GM19035 (cell line): ENCODE measurements around the gene OR51B2.
"Not testable (repeated sequence)": the region's sequence is repeated elsewhere in the genome, so short reads cannot be mapped to it uniquely, and the experiment has no call there.

Experiments used
- ATAC-seq: cut with Tn5 transposase; IDR thresholded peaks from one replicate; pipeline ENCODE4 v1.9.1; 2021; ENCODE audit not compliant: unreplicated experiment

The OR51B2 gene

GRCh38 chr11:5313326-5314023 lies 10.6 kb downstream of the OR51B2 start:
- ATAC-seq: not testable (repeated sequence)

- ATAC-seq: no peak
Measured at GRCh38 chr11:5310423-5310822, 13.7 kb downstream of the OR51B2 start.

- no peak for ATAC-seq
Measured at GRCh38 chr11:5307256-5308019, 16.7 kb downstream of the OR51B2 start.

GRCh38 chr11:5304046-5304445 lies 20.1 kb downstream of the OR51B2 start:
- ATAC-seq: no peak

GRCh38 chr11:5303626-5304025 lies 20.5 kb downstream of the OR51B2 start:
- ATAC-seq: no peak

- ATAC-seq: no peak
Measured at GRCh38 chr11:5301846-5302245, 22.3 kb downstream of the OR51B2 start, which contains the start of gene OR51B4. OR51B4 (minus strand) TSS chr11:5301946; CDS start chr11:5301946, 0 bp downstream.

- ATAC-seq: no peak
Measured at GRCh38 chr11:5300251-5300650, 23.8 kb downstream of the OR51B2 start.

GRCh38 chr11:5298451-5298850 lies 25.6 kb downstream of the OR51B2 start:
- ATAC-seq: no peak

GRCh38 chr11:5297721-5298323 lies 26.3 kb downstream of the OR51B2 start:
- no peak for ATAC-seq

- ATAC-seq: not testable (repeated sequence)
Measured at GRCh38 chr11:5294342-5294995, 29.6 kb downstream of the OR51B2 start.

- no peak for ATAC-seq
Measured at GRCh38 chr11:5293028-5293427, 31.1 kb downstream of the OR51B2 start.

GRCh38 chr11:5291207-5291838 lies 32.8 kb downstream of the OR51B2 start:
- peak; percentile 90 for ATAC-seq

- ATAC-seq: no peak
Measured at GRCh38 chr11:5290106-5290505, 34.0 kb downstream of the OR51B2 start.

GRCh38 chr11:5289696-5290095 lies 34.4 kb downstream of the OR51B2 start:
- ATAC-seq: no peak

GRCh38 chr11:5288906-5289550 lies 35.1 kb downstream of the OR51B2 start:
- ATAC-seq: no peak

GRCh38 chr11:5288108-5288905 lies 35.8 kb downstream of the OR51B2 start:
- no peak for ATAC-seq

GRCh38 chr11:5286901-5287300 lies 37.2 kb downstream of the OR51B2 start:
- ATAC-seq: no peak

- no peak for ATAC-seq
Measured at GRCh38 chr11:5286351-5286750, 37.7 kb downstream of the OR51B2 start.

- no peak for ATAC-seq
Measured at GRCh38 chr11:5285703-5286340, 38.3 kb downstream of the OR51B2 start.
